NCI-H1436 treated with DMSO at 0.1 percent for 48 hours (cell line): ENCODE data around the gene RASSF6.
"Not testable (repeated sequence)": the region's sequence is repeated elsewhere in the genome, so short reads cannot be mapped to it uniquely, and the experiment has no call there.

Experiments
- DNase-seq: peaks from one replicate; lab custom pipeline; 2025; lab: John Stamatoyannopoulos, UW

RASSF6 gene

GRCh38 chr4:73576381-73576780, 43.9 kb downstream of the RASSF6 start:
- no peak for DNase-seq

DNA sequence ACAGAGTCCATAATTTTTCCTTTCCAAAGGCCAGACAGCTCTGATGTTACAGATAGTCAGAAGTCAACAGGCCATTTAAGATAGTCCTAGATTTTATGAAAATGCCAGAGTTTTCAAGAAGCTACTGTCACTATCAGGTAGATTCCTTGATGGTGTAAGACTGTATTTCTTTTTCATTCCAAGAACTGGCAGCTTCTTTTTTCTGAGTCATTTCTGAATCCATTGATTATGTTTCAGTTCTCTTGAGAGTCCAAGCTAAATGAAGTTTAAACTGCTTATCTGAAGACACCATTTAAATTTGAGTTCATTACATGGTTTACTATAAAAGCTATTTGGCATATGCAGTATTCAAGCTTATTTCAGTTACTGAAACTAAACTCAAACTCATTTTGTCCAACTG, 44.6 kb downstream of the RASSF6 start:
- DNase-seq, result no peak

- DNase-seq, result peak; percentile 75
Observed at GRCh38 chr4:73573794-73574528, 46.3 kb downstream of the RASSF6 start.

DNA sequence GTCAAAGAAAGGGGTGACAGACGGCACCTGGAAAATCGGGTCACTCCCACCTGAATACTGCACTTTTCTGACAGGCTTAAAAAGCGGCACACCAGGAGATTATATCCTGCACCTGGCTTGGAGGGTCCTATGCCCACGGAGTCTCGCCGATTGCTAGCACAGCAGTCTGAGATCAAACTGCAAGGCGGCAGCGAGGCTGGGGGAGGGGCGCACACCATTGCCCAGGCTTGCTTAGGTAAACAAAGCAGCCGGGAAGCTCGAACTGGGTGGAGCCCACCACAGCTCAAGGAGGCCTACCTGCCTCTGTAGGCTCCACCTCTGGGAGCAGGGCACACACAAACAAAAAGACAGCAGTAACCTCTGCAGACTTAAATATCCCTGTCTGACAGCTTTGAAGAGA, 69.4 kb downstream of the RASSF6 start:
- not testable (repeated sequence) for DNase-seq

DNA sequence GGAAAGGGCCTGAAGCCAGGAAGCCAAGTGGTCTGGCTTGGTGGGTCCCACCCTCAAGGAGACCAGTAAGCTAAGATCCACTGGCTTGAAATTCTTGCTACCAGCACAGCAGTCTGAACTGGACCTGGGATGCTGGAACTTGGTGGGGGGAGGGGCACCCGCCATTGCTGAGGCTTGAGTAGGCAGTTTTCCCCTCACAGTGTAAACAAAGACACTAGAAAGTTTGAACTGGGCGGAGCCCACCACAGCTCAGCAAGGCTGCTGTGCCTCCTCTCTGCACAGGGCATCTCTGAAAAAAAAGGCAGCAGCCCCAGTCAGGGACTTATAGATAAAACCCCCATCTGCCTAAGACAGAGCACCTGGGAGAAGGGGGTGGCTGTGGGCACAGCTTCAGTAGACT, 75.6 kb downstream of the RASSF6 start:
- DNase-seq, result no peak

DNA sequence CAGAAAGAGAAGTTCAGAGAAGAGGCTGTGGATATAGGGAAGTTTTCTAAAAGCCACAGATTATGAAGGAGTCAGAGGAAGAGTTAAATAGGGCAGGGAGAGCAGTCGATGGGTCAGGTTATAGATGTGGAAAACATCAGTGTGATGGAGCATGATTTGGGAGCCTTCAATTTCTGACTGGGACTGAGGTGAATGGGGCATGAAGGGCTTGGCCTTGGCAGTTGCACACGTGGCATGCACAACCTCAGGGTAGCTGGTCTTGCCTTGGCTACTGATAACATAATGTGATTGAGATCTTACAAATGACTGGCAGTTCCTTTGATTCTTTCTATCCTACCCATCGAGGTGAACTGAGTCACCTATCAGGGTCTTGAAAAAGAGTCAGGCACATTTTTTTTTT, 79.0 kb downstream of the RASSF6 start:
- no peak for DNase-seq

DNA sequence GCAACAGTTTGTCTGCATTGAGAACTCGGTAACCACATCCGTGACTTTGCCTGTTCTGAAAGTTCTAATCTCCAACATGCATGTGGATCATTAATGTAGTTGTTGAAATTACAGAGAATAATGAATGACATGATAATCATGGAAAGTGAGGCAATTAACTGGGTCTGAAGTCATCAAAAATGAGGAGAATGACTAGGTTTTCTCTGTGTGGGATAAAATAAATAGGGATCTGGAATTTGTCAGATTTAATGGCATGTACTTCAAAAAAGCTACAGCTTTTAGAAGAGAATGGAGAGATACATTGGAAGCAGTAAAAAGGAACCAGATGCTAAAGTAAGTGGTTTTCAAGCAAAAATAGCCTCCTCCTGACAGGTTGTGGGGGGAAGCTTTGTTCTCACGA, 79.4 kb downstream of the RASSF6 start:
- DNase-seq, result no peak

DNA sequence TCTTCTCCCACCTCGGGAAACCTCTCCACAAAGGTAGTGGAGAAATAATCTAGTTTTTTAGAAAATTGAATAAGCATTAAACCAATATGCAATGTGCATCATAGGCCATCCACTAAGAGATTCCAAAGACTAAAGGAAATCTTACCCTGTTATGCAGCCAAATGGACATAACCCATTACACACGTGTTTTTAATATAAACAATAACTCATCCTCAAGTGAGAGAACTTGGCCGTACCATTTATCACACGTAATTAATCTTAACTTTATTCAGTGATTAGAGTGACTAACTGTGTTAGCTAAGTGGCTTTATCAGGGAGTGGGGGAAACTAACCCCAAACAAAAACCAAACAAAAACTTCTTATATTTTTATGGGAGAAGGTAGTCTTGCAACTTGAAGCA, 80.8 kb downstream of the RASSF6 start:
- DNase-seq, result no peak

DNA sequence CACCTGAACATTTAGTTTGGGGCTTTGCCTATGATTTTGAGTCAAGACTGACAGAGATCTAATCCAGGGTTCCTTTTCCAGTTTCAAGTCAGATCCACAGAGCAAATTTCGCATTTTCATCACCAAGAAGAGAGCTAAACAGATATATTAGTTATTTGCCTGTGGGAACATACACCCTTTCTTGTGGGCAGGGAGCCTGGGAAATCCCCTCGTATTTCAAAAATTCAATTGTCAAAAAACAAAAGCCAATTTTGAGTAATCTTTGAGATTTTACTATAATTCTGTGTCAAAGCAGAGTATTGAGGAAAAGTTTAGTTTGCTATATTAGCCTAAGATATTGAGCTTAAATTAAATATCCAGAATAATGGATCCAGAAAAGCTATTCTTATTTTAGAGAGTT, 82.1 kb downstream of the RASSF6 start:
- no peak for DNase-seq

DNA sequence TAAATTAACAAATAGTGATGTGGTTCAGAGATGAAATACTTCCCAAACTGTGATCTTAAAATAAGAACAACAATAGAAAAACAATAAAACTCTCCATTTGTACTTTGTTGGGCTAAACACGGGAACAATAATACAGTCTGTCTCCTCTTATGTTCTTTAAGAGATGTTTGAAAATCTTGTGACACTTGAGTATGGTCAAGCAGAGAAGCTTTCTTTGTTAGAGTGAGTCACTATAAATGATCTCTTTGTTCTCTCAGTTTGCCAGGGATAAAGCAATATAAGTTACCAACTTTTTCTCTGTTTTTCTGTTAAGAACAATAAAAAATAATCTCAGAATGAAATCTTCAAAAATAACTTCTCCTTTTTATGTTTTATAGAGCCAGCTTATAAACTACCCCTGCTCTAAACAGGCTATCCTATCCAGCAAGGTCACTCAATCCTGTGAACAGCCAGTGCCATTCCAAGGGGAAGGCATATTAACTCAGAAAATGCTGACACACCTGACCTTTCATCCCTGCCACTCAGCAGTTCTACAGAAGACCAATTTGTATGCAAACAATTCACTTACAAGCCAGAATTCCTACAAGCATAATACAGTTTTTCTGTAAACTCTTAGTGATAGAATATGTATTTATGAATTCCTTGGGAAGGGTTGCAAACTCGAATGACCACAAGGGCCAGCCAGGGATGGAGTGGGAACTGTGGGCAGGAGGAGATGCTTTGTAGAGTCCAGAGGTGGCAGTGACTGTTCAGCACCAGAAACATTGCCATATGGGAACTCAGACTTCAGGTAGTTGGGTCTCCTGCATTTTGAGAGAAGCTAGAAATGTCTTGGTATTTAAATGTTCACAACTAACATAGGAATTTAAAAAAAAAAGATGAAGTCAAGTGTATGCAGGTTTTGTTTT, 86.5 kb downstream of the RASSF6 start:
- DNase-seq, result no peak

DNA sequence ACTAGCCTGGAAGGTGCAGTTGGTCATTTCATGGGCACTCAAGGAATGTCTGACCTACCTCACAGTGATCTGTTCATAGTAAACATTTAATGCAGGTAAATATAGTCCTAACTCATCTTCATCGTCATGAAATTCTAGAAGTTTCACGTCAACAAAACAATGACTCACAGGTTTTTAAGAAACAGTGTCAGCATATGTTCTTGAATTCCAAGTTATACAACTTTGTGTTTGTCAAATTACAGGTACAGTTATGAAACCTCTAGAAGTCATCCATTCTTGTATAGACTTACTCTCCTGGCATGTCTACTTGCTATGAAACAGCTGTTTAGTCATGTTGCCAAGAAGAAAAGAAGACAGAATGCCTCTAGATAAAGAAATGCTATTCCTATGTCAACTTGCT, 92.1 kb downstream of the RASSF6 start:
- no peak for DNase-seq

GRCh38 chr4:73527196-73527595, 93.0 kb downstream of the RASSF6 start:
- no peak for DNase-seq

- no peak for DNase-seq
Observed at GRCh38 chr4:73525611-73526010, 94.6 kb downstream of the RASSF6 start.

- DNase-seq, result peak; percentile 31
Observed at GRCh38 chr4:73523126-73523525, 97.1 kb downstream of the RASSF6 start.
